Ovary (tissue), 9 donors: ENCODE data around the gene WDR20. TPM values are rescaled to one million over a fixed set of nuclear protein-coding genes. Genes with fewer than 3 reads are reported as not detected.

Source experiments
- DNase-seq, 5 donors: peaks; one replicate each; pipeline ENCODE4 v3.0.0-alpha.2; 2019 to 2020
- H3K27ac ChIP-seq, 2 donors: fragments of 200-600 bp; one replicate each; pipeline versions ENCODE4 v1.5.1 to v1.8.0; 2019 to 2022
- H3K27me3 ChIP-seq: fragments of 200-600 bp; one replicate; pipeline ENCODE4 v1.8.0; 2022
- H3K36me3 ChIP-seq: fragments of 200-600 bp; sonication (generic); one replicate; pipeline ENCODE4 v1.5.1; 2019
- H3K4me1 ChIP-seq: one replicate; pipeline ENCODE4 v1.8.1; 2013; ENCODE audit warnings: mild to moderate bottlenecking, moderate library complexity; ENCODE audit not compliant: insufficient read depth
- H3K4me3 ChIP-seq: fragments of 200-600 bp; sonication (generic); one replicate; pipeline ENCODE4 v1.5.1; 2017
- H3K9me3 ChIP-seq, 2 donors: fragments of 200-600 bp in 1 of 2; sonication (generic) in 1 of 2; one replicate each; pipeline versions ENCODE4 v1.5.1 to v1.8.1; 2013 to 2019; ENCODE audit warnings: mild to moderate bottlenecking in 1 of 2, moderate library complexity in 1 of 2
- CTCF ChIP-seq, 3 donors: fragments of 450-650 bp in 2 of 3; fragments of 200-600 bp in 1 of 3; IDR thresholded peaks; one replicate each; pipeline versions ENCODE4 v1.5.1 to v1.8.0; 2016 to 2022; ENCODE audit warnings: antibody characterized with exemption in 3 of 3, mild to moderate bottlenecking in 1 of 3
- EP300 ChIP-seq: sonication (generic); formaldehyde crosslinking; IDR thresholded peaks from one replicate; pipeline ENCODE4 v1.6.1; 2017; ENCODE audit warnings: antibody characterized with exemption
- POLR2A ChIP-seq: fragments of 450-650 bp; IDR thresholded peaks from one replicate; pipeline ENCODE4 v1.6.1; 2017; ENCODE audit warnings: antibody characterized with exemption, mild to moderate bottlenecking, moderate library complexity
- WGBS, 3 donors: extraction: QIAGEN DNeasy Blood & Tissue Kit in 1 of 3; methylation state at CpG; one replicate each; pipeline versions ENCODE4 v1.1.5 to v1.1.7; 2013 to 2017; 5-methylcytosine and 5-hydroxymethylcytosine counted together
- intact Hi-C, 4 donors: fragments of 100-400 bp; cut with DNase I; formaldehyde crosslinking; loops; one replicate each; pipeline versions ENCODE4 v1.11.0 to v1.15.1; 2022 to 2023
- polyA plus RNA-seq, 2 donors: library from polyadenylated mRNA; stranded (reverse); fragments of 200-250 nt in 1 of 2; fragments of 350-450 nt in 1 of 2; fragmentation: Illumina TruSeq in 1 of 2; extraction: RNeasy Lipid Tissue Mini Kit (QIAGEN cat#74804) in 1 of 2; gene quantifications; one replicate each; pipeline ENCODE4 v1.2.3, GENCODE V29; 2013 to 2014
- total RNA-seq, 7 donors: library from RNA; depleted of rRNA in 2 of 7; stranded (reverse); fragments of >200 nt in 2 of 7; fragmentation: NEBNext Ultra II Directional in 3 of 7; extraction: Animal tissue kit (Norgen Biotek cat#: 25700) in 3 of 7; gene quantifications; one replicate each; pipeline versions ENCODE4 v1.1.0 to v1.2.4, GENCODE V29; 2016 to 2023
- donor health status: DM: no; HTN: no; CAD: no; lungs with moderate emphysema.
- donor health status: DM: no; HTN: no; CAD: no.
- donor health status: Bipolar disorder and iron deficiency.
- donor health status: DM: yes; HTN: yes; CAD: no.
- donor health status: DM: no; HTN: no; CAD: no.
- donor health status: DM: yes; HTN: yes; CAD: no.

WDR20 gene
- total and polyA plus RNA-seq, 9 donors: 13.4 to 42.2 (median 26.8) TPM

GRCh38 chr14:102117852-102118251 is 21.8 kb upstream of the WDR20 start:
- DNase-seq: no peak
- no peaks in the 10 kb centered on the region for H3K4me1 ChIP-seq
- H3K9me3 ChIP-seq: peaks cover 0 to 4% of the 10 kb centered on the region in 2 donors
- intact Hi-C loops: no loop called here
- no peaks in the 10 kb centered on the region for H3K27me3 ChIP-seq
- no peak overlapping the region for H3K4me3 ChIP-seq
- no peaks in the 10 kb centered on the region for H3K36me3 ChIP-seq
- H3K27ac ChIP-seq: no peak overlapping the region
- 88 to 95% (median 94%) methylated on average over 3 of the region's 3 CpGs for WGBS, 3 donors
- no peak for TF ChIP-seq EP300
- TF ChIP-seq CTCF (IDR thresholded peaks at IDR 0.05): no peak
- no peak for TF ChIP-seq POLR2A

GRCh38 chr14:102120888-102121287 is 18.8 kb upstream of the WDR20 start:
- no peaks in the 10 kb centered on the region for H3K36me3 ChIP-seq
- H3K9me3 ChIP-seq: peaks cover 0 to 4% of the 10 kb centered on the region in 2 donors
- 63 to 100% (median 85%) methylated on average over 1 of the region's 1 CpG for WGBS, 3 donors
- no peaks in the 10 kb centered on the region for H3K4me1 ChIP-seq
- no peak overlapping the region for H3K4me3 ChIP-seq
- intact Hi-C loops: no loop called here
- H3K27me3 ChIP-seq: no peaks in the 10 kb centered on the region
- TF ChIP-seq POLR2A (no peak), EP300 (no peak), CTCF (IDR thresholded peaks at IDR 0.05) (no peak)
- no peak overlapping the region for H3K27ac ChIP-seq
- no peak for DNase-seq

GRCh38 chr14:102121567-102121966 is 18.1 kb upstream of the WDR20 start:
- no peak overlapping the region for H3K27ac ChIP-seq
- H3K4me3 ChIP-seq: no peak overlapping the region
- no peaks in the 10 kb centered on the region for H3K36me3 ChIP-seq
- H3K27me3 ChIP-seq: no peaks in the 10 kb centered on the region
- WGBS, 3 donors: 78 to 84% (median 80%) methylated on average over 1 of the region's 1 CpG
- DNase-seq: no peak
- H3K4me1 ChIP-seq: peaks cover under 1% of the 10 kb centered on the region
- peaks cover 0 to 4% of the 10 kb centered on the region in 2 donors for H3K9me3 ChIP-seq
- intact Hi-C loops: no loop called here
- TF ChIP-seq EP300 (no peak), CTCF (IDR thresholded peaks at IDR 0.05) (no peak), POLR2A (no peak)

- no peak for TF ChIP-seq POLR2A
- intact Hi-C loops: no loop called here
- H3K27ac ChIP-seq: no peak overlapping the region
- no peak for DNase-seq
- no peaks in the 10 kb centered on the region for H3K9me3 ChIP-seq
- H3K27me3 ChIP-seq: no peaks in the 10 kb centered on the region
- peaks cover 1% of the 10 kb centered on the region for H3K4me1 ChIP-seq
- H3K36me3 ChIP-seq: no peaks in the 10 kb centered on the region
- no peak overlapping the region for H3K4me3 ChIP-seq
These were observed 15.3 kb upstream of the WDR20 start for GRCh38 chr14:102124419-102124818.

- H3K36me3 ChIP-seq: no peaks in the 10 kb centered on the region
- no peak overlapping the region for H3K27ac ChIP-seq
- 85 to 90% (median 87%) methylated on average over 5 of the region's 5 CpGs for WGBS, 3 donors
- no peaks in the 10 kb centered on the region for H3K9me3 ChIP-seq
- no peak for TF ChIP-seq EP300
- no peak for TF ChIP-seq POLR2A
- TF ChIP-seq CTCF (IDR thresholded peaks at IDR 0.05): no peak
- intact Hi-C loops: no loop called here
- peaks cover 1% of the 10 kb centered on the region for H3K4me1 ChIP-seq
- no peaks in the 10 kb centered on the region for H3K27me3 ChIP-seq
- H3K4me3 ChIP-seq: no peak overlapping the region
- DNase-seq: no peak
These were observed 14.2 kb upstream of the WDR20 start for GRCh38 chr14:102125546-102125945.
